Esophagus (tissue), 2 donors: ENCODE measurements around the gene KCNK2. TPM values are rescaled to one million over a fixed set of nuclear protein-coding genes. Genes with fewer than 3 reads are reported as not detected.

Source experiments
- H3K27ac ChIP-seq, 2 donors: one replicate each; pipeline ENCODE4 v1.5.1; 2013; ENCODE audit warnings: low read depth in 2 of 2, mild to moderate bottlenecking in 2 of 2, inconsistent platforms in 1 of 2, low read length in 1 of 2, moderate library complexity in 1 of 2
- H3K27me3 ChIP-seq, 2 donors: one replicate each; pipeline ENCODE4 v1.6.1; 2013; ENCODE audit warnings: low read length in 2 of 2, control low read depth in 1 of 2, mild to moderate bottlenecking in 1 of 2; ENCODE audit not compliant: insufficient read depth in 2 of 2, control insufficient read depth in 1 of 2
- H3K36me3 ChIP-seq, 2 donors: one replicate each; pipeline ENCODE4 v1.6.1; 2013; ENCODE audit warnings: low read length in 1 of 2; ENCODE audit not compliant: control insufficient read depth in 2 of 2, insufficient read depth in 2 of 2
- H3K4me1 ChIP-seq, 2 donors: one replicate each; pipeline ENCODE4 v1.6.1; 2013; ENCODE audit warnings: low read length in 1 of 2; ENCODE audit not compliant: control insufficient read depth in 2 of 2, insufficient read depth in 2 of 2
- H3K4me3 ChIP-seq, 2 donors: one replicate each; pipeline ENCODE4 v1.5.1; 2013; ENCODE audit warnings: low read length in 2 of 2, mild to moderate bottlenecking in 2 of 2, low read depth in 1 of 2, moderate library complexity in 1 of 2
- H3K9me3 ChIP-seq, 2 donors: one replicate each; pipeline ENCODE4 v1.6.1; 2013; ENCODE audit warnings: mild to moderate bottlenecking in 2 of 2, low read depth in 1 of 2, low read length in 1 of 2, moderate library complexity in 1 of 2; ENCODE audit not compliant: control insufficient read depth in 2 of 2, insufficient read depth in 1 of 2
- WGBS, 2 donors: extraction: QIAGEN DNeasy Blood & Tissue Kit; methylation state at CpG; one replicate each; pipeline ENCODE4 v1.1.7; 2013; 5-methylcytosine and 5-hydroxymethylcytosine counted together
- polyA plus RNA-seq, 2 donors: library from polyadenylated mRNA; stranded (reverse); fragments of 200-250 nt; gene quantifications; one replicate each; pipeline ENCODE4 v1.2.3, GENCODE V29; 2013
- donor health status: healthy with polysubstance abuse.
- donor health status: Bipolar disorder and iron deficiency.

The KCNK2 gene
- polyA plus RNA-seq, 2 donors = 0.07 to 0.14 TPM

DNA sequence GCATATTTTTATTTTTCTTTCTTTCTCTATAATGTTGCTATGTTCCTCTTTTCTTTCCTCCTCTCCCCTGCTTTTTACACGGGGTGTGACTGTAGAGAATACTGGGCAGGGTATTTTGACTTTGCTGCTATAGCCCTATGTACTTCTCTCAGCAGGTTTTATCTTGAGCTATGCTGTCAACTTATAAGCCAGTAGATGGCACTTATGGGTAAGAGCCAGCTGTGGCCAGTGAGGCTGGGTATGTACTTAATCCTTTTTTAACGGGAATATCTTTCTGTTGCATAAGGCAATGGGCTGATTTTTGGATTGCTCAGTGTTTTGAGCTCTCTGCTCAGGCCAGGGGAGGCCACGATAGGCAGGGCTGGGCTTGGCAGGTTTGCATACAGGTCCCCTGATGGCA is 99.0 kb downstream of the KCNK2 start:
- no peaks in the 10 kb centered on the region for H3K36me3 ChIP-seq
- peaks cover 13 to 14% of the 10 kb centered on the region in 2 donors for H3K9me3 ChIP-seq
- H3K27ac ChIP-seq = no peak overlapping the region
- H3K27me3 ChIP-seq = no peaks in the 10 kb centered on the region
- H3K4me3 ChIP-seq = no peak overlapping the region
- no peaks in the 10 kb centered on the region for H3K4me1 ChIP-seq
- WGBS, 2 donors = 77 to 85% methylated on average over 3 of the region's 3 CpGs

DNA sequence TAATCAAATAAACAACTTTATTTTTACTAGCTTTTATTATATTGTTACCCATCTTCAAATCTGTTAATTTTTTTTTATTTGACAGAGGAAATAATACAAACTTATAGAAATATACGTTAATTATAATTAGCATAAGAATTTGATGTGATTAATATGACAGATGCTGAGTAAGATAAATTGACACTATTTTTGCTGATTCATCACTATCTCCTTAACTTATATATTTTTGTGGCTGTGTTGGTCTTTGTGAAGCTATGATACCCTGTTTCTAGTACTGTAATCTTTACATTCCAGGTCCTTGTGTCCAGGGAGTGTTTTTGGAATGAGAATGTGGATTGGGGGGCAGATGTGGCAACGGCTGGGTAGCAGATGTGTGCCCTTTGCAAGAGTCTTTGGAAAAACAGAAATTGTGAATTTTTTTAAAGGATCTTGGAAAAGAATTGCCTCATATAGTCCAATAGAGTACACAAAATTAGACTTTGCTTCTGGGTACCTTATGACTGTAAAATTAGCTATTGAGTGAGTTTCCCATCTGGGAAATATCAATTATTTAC is 102.6 kb downstream of the KCNK2 start:
- no peak overlapping the region for H3K4me3 ChIP-seq
- 68 to 74% methylated on average over 2 of the region's 2 CpGs for WGBS, 2 donors
- no peaks in the 10 kb centered on the region for H3K36me3 ChIP-seq
- H3K4me1 ChIP-seq = no peaks in the 10 kb centered on the region
- H3K27ac ChIP-seq = no peak overlapping the region
- peaks cover 13 to 14% of the 10 kb centered on the region in 2 donors for H3K9me3 ChIP-seq
- H3K27me3 ChIP-seq = no peaks in the 10 kb centered on the region

DNA sequence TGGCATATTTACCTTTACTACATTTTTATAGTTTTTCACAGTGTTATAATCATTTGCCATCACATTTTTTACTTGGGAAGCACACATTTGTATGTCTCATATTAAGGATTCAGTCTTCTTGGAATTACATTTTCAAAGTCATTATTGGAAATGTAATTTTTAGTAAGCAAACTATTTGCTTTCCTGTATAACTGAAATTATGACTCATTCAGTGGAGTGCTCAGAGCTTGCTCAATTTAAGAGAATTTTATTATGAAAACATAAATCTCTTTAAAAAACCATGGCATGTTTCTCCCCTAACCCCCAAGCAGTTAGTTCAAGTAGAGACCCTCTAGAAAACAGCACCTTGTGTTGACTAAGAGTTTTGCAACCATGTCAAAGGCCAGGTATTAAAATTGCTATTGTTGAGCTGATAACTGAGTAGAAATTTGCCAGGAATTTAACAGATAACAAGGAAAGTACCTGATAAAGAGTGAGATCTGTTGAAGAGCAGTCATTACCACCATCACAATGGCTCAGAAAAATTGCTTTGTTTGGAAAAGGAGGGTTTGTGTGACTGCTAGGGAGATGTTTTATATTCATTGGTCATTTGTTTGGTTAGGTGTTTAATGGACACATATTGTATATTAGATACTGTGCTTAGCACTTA is 105.9 kb downstream of the KCNK2 start:
- H3K4me3 ChIP-seq = no peak overlapping the region
- H3K27me3 ChIP-seq = no peaks in the 10 kb centered on the region
- H3K36me3 ChIP-seq = no peaks in the 10 kb centered on the region
- no peak overlapping the region for H3K27ac ChIP-seq
- H3K9me3 ChIP-seq = no peaks in the 10 kb centered on the region
- H3K4me1 ChIP-seq = no peaks in the 10 kb centered on the region

DNA sequence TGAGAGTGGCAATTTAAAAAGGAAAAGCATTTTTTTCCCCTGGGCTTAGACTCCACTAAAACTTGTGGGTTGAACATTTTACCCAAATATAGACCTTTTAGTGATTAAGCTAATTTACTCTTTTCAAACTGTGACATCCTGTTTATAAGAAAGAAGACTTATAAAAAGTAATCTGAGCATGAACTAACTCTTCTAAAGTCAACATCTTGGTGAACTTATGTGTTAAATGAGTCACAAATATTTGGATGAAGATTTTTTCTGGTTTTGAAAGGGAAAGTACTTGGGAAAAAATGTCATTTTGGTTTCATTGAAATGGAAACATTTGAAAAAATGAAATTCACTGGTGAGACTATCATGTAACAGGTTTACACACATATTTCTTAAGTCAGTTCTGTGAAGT is 109.8 kb downstream of the KCNK2 start:
- H3K9me3 ChIP-seq = no peaks in the 10 kb centered on the region
- H3K36me3 ChIP-seq = no peaks in the 10 kb centered on the region
- no peak overlapping the region for H3K27ac ChIP-seq
- no peaks in the 10 kb centered on the region for H3K27me3 ChIP-seq
- no peak overlapping the region for H3K4me3 ChIP-seq
- H3K4me1 ChIP-seq = no peaks in the 10 kb centered on the region

- H3K27me3 ChIP-seq = no peaks in the 10 kb centered on the region
- H3K4me3 ChIP-seq = no peak overlapping the region
- H3K4me1 ChIP-seq = no peaks in the 10 kb centered on the region
- H3K9me3 ChIP-seq = no peaks in the 10 kb centered on the region
- no peak overlapping the region for H3K27ac ChIP-seq
- 86 to 92% methylated on average over 1 of the region's 1 CpG for WGBS, 2 donors
- H3K36me3 ChIP-seq = no peaks in the 10 kb centered on the region
Measured at GRCh38 chr1:215198021-215198420, 115.5 kb downstream of the KCNK2 start.

DNA sequence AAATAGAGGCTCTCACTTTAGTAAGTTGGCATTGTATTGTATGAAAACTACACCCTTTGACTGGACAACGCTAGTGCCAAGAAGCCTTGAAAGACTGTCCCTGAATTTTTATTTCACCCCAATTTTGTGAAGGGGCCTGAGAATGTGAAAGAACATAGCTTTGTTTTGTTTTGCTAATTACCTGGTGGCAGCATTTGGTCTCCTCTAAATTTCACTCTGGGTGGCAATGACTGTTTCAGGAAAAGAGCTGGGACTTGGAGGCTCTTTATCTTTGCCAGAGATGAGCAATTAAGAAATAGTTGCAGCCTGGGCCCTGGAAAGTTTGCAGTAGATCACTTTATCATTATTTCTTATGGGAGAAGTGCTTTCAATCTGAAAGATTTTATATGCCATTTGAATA is 117.6 kb downstream of the KCNK2 start:
- no peaks in the 10 kb centered on the region for H3K9me3 ChIP-seq
- H3K27ac ChIP-seq = no peak overlapping the region
- 78 to 89% methylated on average over 1 of the region's 1 CpG for WGBS, 2 donors
- H3K4me1 ChIP-seq = no peaks in the 10 kb centered on the region
- H3K36me3 ChIP-seq = no peaks in the 10 kb centered on the region
- no peaks in the 10 kb centered on the region for H3K27me3 ChIP-seq
- no peak overlapping the region for H3K4me3 ChIP-seq

DNA sequence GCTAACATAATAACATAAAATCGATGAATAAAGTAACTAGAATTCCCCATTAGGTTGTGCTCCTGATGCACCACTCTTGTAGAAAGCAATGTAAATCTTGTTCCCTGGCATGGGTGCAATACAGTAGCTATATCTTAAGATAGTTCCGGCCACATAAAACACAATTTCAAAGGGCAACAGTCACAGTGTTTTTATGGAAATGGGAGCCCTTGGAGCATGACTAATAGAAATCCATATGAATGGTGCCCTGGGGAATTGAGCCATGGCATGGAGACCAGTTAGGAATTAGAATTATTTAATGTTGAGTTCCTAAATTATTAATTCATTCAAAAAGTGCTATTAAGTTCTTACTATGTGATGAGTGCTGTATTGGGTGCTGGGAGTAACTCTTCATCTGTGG is 118.7 kb downstream of the KCNK2 start:
- no peaks in the 10 kb centered on the region for H3K4me1 ChIP-seq
- no peaks in the 10 kb centered on the region for H3K36me3 ChIP-seq
- no peak overlapping the region for H3K4me3 ChIP-seq
- 84 to 87% methylated on average over 2 of the region's 2 CpGs for WGBS, 2 donors
- no peaks in the 10 kb centered on the region for H3K9me3 ChIP-seq
- no peaks in the 10 kb centered on the region for H3K27me3 ChIP-seq
- H3K27ac ChIP-seq = no peak overlapping the region

DNA sequence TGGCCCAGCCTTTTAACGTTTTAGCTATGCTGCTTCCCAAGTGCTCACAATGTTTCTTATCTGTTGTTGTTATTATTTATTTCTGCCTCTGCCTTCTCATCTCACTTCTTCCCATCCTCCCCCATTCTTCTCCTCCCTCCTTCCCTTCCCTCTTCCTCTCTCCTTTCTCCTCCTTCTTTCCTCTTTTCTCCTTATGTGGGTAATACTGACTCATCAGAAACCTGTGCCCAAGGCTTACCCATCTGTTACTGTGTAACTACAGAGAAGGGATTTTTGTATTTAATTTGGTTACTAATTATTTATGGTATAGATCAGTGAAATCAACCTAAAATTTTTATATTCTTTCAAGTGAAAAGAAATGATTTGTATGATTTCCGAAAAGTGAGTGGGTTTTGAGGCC is 120.3 kb downstream of the KCNK2 start:
- Histone ChIP-seq H3K9me3 (no peaks in the 10 kb centered on the region), H3K27ac (no peak overlapping the region), H3K27me3 (no peaks in the 10 kb centered on the region), H3K36me3 (no peaks in the 10 kb centered on the region), H3K4me3 (no peak overlapping the region), H3K4me1 (no peaks in the 10 kb centered on the region)
- WGBS, 2 donors = 74 to 77% methylated on average over 2 of the region's 2 CpGs

- no peaks in the 10 kb centered on the region for H3K4me1 ChIP-seq
- H3K9me3 ChIP-seq = no peaks in the 10 kb centered on the region
Measured at GRCh38 chr1:215210167-215210566, 127.6 kb downstream of the KCNK2 start.

GRCh38 chr1:215215846-215216245 is 133.3 kb downstream of the KCNK2 start:
- 61 to 67% methylated on average over 1 of the region's 1 CpG for WGBS, 2 donors
- Histone ChIP-seq H3K27me3 (no peaks in the 10 kb centered on the region), H3K36me3 (no peaks in the 10 kb centered on the region), H3K4me1 (no peaks in the 10 kb centered on the region), H3K27ac (no peak overlapping the region), H3K9me3 (no peaks in the 10 kb centered on the region), H3K4me3 (no peak overlapping the region)

More at GRCh38 chr1:215210167-215210566, 127.6 kb downstream of the KCNK2 start:
- Histone ChIP-seq H3K27me3 (no peaks in the 10 kb centered on the region), H3K4me3 (no peak overlapping the region), H3K27ac (no peak overlapping the region), H3K36me3 (no peaks in the 10 kb centered on the region)
